HG03097 (cell line): ENCODE data around the gene MYBPC2.

Experiments used
- ATAC-seq: cut with Tn5 transposase; IDR thresholded peaks from one replicate; pipeline ENCODE4 v1.9.1; 2021; ENCODE audit not compliant: unreplicated experiment, low FRiP score

The MYBPC2 gene

DNA sequence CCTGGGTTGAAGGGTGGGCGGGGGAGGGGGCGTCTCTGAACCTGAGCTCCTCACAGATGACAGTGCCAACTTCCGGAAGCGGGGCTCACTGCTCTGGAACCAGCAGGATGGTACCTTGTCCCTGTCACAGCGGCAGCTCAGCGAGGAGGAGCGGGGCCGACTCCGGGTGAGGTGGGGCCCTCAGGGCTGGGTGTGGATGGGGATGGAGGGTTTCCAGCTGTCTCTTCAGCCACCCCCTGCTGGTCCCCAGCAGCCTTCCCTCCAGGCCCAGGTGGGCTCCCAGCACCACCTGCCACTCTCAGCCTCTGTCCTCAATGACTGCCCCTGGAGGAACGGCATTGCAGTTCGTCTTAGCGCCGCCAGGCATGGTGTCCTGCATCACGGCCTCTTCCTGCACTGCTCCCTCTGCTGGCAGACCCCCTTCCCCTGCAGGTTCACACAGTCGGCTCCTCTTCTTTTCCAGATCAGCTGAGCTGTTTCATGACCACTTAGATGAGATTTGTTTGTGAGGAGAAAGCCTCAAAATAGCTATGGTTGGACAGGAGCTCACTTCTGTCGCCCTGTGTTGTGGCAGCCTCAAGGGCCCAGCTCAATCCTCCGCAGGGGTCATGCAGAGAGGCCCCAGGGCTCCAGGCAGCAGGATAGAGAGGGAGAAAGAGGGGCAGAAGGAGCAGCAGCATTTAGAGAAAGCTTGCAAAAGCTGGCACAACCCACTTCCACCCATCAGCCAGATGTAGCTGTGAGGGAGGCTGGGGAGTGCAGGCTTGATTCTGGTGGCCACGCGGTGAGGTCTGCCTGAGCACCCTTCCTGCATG is 46.4 kb downstream of the MYBPC2 start:
- ATAC-seq: no peak

DNA sequence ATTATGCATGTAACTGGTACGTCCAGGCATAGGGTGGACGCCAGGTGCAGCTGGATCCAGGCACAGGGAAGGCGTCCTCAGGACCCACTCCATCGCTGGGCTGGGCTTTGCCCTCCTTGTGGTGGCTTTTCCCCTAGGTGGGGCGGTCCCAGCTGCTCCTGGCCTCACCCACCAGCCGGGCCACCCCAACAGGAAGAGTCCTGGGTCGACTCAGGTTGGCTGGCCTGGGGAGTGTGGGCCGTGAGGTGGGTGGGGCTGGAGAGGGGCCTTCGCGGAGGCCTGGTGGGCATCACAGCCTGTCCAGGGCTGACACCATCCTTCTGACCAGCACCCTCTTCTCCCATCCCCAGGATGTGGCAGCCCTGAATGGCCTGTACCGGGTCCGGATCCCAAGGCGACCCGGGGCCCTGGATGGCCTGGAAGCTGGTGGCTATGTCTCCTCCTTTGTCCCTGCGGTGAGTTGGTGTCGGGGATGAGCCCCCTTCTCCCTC is 47.1 kb downstream of the MYBPC2 start:
- ATAC-seq: no peak

DNA sequence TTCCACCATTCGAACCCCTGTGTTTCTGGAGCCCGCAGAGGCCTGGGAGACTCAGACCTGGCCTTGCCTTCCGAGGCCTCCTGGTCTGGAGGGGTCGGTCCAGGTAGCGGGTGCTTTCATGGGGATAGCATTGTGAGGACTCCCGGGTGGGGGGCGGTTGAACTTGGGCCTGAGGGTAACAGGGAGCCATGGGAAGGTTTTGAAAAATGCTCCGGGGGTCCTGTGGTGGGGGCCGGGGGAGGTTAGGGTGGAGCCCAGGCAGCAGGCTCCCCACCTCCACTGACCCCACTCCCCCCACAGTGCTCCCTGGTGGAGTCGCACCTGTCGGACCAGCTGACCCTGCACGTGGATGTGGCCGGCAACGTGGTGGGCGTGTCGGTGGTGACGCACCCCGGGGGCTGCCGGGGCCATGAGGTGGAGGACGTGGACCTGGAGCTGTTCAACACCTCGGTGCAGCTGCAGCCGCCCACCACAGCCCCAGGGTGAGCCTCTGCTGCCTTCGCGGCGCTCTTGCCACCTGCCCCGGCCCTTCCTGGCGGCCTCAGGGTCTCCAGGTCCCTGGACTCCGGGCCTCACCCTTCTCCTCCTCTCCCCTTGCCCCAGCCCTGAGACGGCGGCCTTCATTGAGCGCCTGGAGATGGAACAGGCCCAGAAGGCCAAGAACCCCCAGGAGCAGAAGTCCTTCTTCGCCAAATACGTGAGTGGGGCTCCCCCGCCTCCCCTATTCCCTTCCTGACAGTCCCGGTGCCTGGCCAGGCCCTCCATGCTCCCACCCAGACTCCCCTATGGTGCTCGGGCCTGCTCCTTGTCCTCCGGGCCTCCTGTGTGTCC is 47.8 kb downstream of the MYBPC2 start:
- ATAC-seq: no peak

DNA sequence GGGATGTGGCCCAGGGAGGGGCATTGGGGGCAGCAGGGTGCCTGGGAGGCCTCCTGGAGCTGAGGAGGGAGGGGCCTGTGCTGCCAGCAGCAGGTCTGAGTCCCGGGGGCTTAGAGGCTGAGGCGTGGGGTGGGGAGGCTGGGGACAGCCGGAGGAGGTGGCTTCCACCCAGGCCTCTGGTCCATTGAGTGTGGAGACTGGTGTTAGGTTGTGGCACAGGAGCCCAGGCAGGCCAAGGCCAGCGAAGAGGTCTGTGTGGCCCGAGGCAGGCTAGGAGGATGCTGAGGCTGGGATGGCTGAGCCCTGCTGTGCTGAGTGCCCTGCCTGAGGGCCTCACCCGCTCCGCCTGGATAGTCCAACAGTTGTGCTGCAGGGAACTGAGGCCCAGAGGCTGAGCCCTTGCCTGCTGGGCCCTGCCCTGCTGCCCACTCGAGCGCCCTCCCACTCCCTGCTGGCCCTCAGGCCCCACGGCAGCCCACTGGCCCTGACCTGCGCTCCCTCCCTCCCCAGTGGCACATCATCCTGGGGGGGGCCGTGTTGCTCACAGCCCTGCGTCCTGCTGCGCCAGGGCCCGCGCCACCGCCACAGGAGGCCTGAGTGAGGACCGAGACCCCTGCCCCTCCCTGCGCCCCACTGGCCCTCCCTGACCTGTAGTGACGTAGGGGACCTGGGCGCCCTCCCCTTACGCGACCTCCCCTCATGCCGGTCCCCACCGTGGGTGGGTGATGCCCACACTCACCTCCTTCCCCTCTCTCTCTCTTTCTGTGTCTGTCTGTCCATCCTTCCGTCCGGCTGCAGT is 48.9 kb downstream of the MYBPC2 start:
- no peak for ATAC-seq

DNA sequence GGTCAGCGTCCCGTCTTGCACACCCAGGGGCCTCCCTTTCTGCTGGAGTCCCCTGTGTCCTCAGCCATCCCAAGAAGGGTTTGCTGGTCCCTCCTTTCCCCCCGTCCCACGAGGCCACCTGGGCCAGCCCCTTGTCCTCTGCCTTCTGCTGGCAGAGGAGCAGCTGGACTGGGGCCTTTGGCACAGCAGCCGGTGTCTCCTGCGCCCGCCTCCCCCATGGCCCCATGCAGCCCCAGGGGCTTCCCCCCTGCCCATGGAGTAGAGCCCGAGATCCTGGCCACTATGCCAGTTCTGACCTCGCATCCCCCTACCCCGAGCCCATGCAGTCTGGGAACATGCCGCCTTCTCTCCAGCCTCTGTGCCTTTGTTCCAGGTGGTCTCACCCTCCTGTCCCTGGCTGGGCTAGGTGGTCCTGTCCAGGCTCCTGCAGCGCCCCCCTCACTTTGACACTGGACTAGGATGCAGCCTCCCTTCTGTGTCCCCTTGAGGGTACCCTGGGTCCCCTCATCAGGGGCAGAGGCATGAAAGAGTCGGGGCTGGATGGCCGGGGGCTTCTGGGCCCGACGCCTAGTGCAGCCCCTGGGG is 49.7 kb downstream of the MYBPC2 start:
- no peak for ATAC-seq

DNA sequence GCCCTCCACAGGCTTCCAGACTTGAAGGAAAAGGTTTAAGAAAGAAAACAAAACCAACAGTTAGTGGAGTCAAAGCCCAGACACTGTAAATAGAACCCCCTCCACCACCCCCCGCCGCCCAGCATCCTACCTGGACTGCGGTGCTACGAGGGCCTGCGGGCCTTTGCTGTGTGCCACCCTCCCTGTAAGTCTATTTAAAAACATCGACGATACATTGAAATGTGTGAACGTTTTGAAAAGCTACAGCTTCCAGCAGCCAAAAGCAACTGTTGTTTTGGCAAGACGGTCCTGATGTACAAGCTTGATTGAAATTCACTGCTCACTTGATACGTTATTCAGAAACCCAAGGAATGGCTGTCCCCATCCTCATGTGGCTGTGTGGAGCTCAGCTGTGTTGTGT is 50.2 kb downstream of the MYBPC2 start:
- no peak for ATAC-seq

DNA sequence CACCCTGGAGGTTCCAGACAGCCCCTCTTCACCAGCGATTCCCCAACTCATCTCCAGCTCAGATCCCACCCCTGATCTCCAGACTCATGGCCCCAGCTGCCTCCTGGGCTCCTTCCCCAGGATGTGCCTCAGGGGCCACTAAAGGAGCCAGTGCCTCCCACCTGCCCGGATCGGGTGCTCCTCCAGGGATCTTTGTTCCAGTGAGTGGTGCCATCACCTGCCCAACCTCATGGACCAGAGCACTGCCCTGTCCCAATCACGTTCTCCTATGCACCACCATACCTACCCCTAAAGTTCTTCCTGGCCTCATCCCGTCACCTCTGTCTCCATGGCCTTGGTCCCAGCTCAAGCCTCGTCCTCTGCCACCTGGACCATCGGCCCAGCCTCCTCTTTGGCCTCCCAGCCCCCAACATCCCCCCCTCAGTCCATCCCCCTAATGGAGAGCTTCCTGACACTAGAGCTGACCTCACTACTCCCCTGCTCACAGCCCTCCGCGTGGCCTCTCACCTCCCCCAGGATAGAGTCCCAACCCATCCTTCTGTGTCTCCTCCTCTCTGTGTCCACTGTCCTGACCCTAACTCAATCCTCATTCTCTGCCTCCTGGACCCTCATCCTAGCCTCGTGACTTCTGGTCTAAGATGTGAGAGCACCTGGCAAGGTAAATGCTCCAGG is 52.7 kb downstream of the MYBPC2 start:
- no peak for ATAC-seq

DNA sequence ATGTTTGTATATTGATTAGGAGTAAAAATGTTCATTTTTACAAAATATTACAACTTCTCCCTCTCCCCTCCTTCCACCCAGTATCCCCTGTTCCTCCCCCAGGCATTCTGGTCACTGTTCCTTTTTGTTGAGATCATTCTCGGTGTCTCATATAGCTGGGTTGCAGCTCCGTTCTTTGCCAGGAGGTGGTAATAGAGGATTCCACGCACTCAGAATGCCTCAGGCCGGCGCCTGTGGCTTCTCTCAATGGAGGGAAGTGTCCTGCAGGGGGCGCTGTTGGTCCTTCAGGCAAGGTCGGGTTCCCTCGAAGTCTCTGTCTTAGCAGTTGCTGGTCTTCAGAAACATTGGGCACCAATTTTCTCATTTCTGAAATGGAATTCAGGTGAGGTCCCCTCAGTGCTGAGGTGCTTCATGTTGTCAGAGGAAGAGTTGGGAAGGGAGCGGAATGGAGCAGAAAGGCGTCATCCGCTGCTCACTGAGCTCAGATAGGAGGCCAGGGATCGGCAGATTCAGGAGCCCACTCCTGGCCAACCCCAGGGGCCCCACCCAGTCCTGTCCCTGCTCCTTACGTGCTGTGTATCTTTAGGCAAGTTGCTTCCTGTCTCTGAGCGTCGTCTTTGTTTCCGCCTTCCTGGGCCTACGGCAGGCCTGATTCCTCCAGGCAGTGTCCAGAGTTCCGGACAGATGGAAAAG is 54.3 kb downstream of the MYBPC2 start:
- no peak for ATAC-seq

DNA sequence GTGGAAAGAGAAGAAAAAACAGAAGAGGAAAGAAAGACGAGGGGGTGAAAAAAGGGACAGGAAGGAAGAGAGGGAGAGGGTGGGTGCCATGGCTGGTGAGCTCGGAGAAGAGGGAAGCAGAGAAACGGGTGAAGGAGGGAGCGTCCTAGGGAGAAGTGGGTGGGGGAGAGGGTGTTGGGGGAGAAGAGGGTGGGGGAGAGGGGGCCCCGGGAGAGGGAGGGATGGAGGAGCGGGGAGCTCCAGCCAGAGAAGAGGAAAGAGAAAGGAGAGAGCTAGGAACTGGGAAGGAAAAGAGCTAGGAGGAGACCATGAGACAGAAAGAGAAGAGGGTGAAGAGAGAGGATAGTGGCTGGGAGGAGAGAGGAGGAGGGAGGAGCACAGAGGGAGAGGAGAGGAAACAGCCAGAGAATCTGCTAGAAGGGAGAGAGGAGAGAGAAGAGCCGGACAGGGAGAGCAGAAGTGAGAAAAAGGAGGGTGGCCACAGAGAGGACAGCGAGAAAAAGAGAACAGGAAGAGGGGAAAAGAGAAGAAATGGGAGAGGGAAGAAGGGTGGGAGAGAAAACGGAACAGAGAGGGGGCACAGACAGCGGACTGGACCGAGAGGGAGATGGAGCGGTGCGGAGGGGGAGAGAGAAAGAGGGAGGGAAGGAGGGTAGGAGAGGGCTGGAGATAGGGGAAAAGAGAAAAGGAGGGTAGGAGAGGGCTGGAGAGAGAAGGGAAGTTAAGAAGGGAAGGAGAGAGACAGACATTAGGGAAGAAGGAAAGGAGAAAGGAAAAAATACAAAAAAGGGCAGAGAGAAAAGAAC is 55.9 kb downstream of the MYBPC2 start:
- ATAC-seq: no peak

DNA sequence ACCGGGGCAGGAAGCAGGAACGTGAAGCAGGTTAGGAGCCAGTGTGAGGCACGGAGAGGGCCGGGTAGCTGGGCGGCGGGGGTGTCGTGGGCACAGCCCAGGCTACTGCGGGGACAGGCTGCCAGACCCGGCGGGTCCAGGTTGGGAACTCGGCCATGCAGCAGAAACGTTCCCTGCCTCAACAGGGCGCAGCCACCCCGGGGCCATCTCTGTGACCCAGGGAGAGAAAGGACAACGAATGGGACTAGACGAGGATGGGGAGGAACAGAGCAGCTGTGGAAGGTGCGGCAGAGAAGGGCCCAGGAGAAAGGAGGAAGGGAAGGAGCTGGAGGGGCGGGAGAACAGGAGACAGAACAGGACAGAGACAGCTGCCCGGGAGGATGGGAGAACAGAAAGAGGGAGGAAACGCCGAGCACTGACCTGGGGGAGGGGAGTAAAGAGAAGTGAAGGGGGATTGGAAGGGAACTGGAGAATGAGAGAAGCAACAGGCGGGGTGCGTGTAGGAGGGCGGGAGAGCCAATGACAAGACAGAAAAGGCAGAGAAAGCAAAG is 56.8 kb downstream of the MYBPC2 start:
- ATAC-seq: no peak

DNA sequence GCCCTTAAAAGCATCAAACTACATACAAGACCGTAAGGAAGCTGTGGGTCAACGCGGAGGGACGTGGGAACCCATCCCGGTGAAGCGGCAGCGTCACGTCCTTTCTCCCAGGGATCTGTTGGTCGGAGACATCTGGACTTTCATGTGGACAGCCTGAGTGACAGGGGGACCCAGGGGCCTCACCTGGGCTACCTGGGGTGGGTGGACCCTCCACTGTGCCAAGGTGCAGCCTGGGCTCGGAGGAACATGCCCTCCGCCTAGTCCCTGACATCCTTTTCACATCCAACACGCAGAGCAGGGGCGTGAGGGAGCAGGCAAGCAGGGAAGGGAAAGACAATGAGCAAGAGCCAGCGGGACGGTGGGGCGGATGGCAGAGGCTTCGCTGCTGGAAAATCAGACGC is 57.7 kb downstream of the MYBPC2 start:
- ATAC-seq: no peak

DNA sequence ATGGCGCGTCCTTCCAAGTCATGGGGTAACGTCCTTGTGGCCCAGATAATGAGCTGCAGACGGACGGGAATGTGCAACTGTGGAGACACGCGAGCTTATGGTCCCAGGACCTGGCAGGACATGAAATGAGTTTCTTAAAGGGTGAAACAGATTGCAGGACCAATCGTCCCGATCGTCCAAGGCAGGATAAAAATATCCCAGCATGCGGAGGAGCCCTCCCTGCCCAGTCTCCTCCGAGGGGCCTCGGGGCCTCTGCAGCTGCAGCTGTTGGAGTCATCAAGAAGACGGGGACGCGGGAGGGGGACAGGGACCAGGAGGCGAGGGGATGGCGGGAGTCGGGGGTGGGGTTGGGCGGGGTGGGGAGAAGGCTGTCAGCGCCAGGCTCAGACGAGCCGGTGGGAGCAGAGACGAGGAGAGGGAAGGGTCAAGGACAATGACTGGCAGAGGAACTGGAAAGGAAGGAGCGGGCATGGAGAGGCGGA is 58.3 kb downstream of the MYBPC2 start:
- ATAC-seq: no peak

DNA sequence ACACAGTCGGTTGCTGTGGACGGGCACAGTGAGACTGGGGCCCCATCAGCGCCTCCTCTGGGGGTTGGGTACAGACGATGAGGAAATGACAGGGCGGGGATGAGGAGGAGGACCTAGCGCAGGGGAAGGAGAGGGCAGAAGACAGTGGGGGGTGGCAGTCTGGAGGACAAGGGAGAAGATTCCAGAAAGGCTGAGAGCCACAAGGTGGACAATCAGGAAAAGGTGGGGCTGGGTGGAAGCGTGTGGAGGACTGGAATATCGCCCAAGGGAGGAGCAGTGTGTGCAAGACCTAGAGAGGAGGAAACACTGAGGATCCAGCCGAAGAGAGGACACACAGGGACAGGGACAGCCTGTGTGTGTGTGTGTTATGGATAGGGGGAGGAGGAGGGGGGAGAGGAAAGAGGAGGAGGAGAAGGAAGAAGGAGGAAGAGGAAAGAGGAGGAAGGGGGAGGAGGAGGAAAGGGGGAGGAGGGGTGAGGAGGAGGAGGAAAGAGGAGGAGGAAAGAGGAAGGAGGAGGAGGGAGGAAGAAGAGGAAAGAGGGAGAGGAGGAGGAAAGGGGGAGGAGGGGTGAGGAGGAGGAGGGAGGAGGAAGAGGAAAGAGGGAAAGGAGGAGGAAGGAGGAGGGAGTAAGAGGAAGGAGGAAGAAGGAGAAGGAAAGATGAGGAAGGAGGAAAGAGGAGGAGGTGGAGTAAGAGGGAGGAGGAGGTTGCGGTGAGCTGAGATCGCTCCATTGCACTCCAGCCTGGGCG is 59.8 kb downstream of the MYBPC2 start:
- ATAC-seq: no peak

DNA sequence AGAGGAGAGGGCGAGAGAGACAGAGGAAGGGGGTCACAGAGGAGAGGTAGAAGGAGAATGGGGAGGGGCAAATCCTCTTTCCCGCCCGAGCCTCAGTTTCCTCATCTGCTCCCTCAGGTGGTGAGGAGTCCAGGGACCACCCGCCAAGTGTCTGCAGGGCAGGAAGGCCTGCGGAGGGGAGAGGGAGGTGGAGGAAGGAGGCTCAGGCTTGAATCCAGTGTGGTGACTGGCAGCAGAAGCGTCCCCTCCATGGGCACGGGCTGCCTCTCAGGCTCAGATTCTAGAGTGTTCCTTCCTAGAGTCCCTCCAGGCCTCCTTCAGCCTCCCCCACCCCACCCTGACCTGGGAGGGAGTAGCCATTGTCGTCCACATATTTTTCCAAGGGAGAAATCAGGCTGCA is 60.5 kb downstream of the MYBPC2 start:
- no peak for ATAC-seq

DNA sequence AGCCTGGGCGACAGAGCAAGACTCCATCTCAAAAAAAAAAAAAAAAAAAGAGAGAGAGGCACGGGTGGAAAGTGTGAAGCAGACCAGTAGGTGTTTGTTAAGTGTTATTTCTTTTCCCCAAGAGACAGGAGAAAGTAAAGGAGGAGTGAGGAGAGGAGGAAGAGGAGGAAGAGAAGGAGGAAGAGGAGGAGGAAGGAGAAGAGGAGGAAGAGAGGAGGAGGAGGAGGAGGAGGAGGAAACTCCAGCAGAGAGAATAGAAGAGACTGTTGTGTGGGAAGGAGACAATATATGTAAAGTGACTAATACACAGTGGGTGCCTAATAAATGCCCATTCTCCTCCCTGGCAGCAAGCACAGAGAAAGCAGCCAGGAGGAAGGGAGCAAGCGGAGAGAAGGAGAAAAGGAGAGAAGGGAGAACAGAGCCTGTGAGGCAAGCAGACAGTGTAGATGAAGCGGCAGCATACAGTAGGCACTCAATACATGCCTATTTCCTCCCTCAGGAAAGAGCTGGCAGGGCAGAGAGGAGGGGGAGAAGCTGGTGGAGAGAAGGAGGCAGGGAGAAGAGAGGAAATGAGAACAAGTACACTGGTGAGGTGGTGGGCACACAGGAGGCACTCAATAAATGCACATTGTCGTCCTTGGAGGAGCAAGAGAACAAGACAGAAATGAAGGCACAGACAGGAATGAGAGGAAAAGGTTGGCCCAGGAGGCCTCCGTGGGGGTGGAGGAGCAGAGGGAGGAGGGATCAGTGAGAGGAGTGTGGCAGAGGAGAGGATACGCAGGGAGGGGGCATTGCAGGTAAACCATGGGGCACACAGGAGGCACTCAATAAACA is 61.7 kb downstream of the MYBPC2 start:
- no peak for ATAC-seq

DNA sequence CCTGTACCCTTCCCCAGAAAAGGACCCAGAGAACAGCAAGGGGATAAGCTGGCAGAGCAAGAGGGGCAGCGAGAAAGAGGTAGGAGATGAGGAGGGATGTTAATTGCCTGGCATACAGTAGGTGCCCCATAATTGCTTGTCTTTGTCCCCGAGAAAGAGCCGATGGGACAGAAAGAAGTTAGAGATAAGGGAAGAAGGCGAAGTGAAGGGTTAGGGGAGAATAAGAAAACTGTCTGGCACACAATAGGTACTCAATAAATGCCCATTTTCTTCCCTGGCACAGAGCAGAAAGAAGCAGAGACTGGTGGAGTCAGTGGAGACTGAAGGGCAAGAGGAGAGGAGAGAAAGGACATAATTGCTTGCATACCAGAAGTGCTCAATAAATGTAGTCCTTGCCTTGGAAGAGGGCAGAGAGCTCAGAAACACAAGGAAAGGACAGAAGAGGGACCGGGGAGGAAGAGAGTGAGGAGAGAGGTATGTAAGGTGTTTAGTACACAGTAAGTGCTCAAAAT is 62.4 kb downstream of the MYBPC2 start:
- ATAC-seq: no peak
